ENCODE measurements around the gene P2RX3. TPM values are rescaled to one million over a fixed set of nuclear protein-coding genes. Genes with fewer than 3 reads are reported as not detected.

P2RX3 gene
- total and polyA plus RNA-seq, 2 of the 8 experiments (the other 6 are each of a cell fraction or from before 2014, with no cell fraction given): 0.45 to 0.47 TPM

GRCh38 chr11:57347336-57347735, 9.2 kb downstream of the P2RX3 start:
- no peaks in the 10 kb centered on the region for H4K20me1 ChIP-seq (replicated peaks in 1 of 2; ENCODE audit: control insufficient read depth in 1 of 2, insufficient read depth in 2 of 2, low read length in 2 of 2)
- H3K14ac ChIP-seq (ENCODE audit: insufficient read length): no peak overlapping the region
- H2AK5ac ChIP-seq (ENCODE audit: low read depth, low read length): peak overlapping the region; percentile 42; the same call in 1 of the 2 replicates
- 95% methylated on average over 9 of the region's 9 CpGs; no CpG with 5 or more reads in 1 of the 2 experiments for WGBS, 2 experiments (ENCODE audit: extremely low coverage in 1 of 2, insufficient coverage in 1 of 2, insufficient read length in 1 of 2, insufficient replicate concordance in 2 of 2, low coverage in 1 of 2, low lambda C conversion rate in 2 of 2, missing lambda C conversion rate in 1 of 2)
- H3K23ac ChIP-seq (ENCODE audit: insufficient read length): no peak overlapping the region
- ChIA-PET POLR2A (ENCODE audit: partially characterized antibody) (interaction anchor here (0.9 to 45.7 kb wide), 5 partner anchors 12 to 297 kb away, joined by 3 to 1279 read pairs (median 4); partner anchors contain the start of genes SSRP1 and TNKS1BP1), CTCF (ENCODE audit: partially characterized antibody) (interaction anchor here (0.8 to 6.3 kb wide), 12 partner anchors 9 to 199 kb away, joined by 3 to 49 read pairs (median 5); partner anchors contain the start of genes P2RX3 and RTN4RL2)
- no peak overlapping the region for H3K18ac ChIP-seq (ENCODE audit: extremely low read depth, low read length)
- H2BK5ac ChIP-seq (ENCODE audit: low read depth, low read length): no peak overlapping the region
- peaks cover 5 to 15% (median 8%) of the 10 kb centered on the region in 4 experiments; a peak in 6 of 7 replicates for H3K4me1 ChIP-seq (replicated peaks in 1 of 4; ENCODE audit: control insufficient read depth in 3 of 4, insufficient read depth in 4 of 4, low read length in 3 of 4)
- DNase-seq (ENCODE audit: low read depth in 1 of 2, low spot score in 2 of 2): no peak
- no peak overlapping the region for H3K4me2 ChIP-seq (ENCODE audit: insufficient read depth in 1 of 2, low read depth in 2 of 2, low read length in 2 of 2)
- peaks cover 0 to 6% (median 4%) of the 10 kb centered on the region in 4 experiments; a peak in 4 of 7 replicates for H3K27me3 ChIP-seq (replicated peaks in 1 of 4; ENCODE audit: control insufficient read depth in 3 of 4, extremely low read depth in 1 of 4, insufficient read depth in 3 of 4, low read length in 3 of 4)
- no peak overlapping the region for H4K91ac ChIP-seq (replicated peaks; ENCODE audit: insufficient read length, low read length)
- H2AFZ ChIP-seq (ENCODE audit: low read length): no peak overlapping the region
- no peak overlapping the region for H2BK15ac ChIP-seq (ENCODE audit: low read length)
- no peak overlapping the region for H3K9ac ChIP-seq (replicated peaks in 1 of 4; ENCODE audit: extremely low read depth in 1 of 4, low read depth in 3 of 4, low read length in 3 of 4)
- no peak overlapping the region for H3K4me3 ChIP-seq (ENCODE audit: extremely low read depth in 1 of 4, insufficient read depth in 2 of 4, low read depth in 3 of 4, low read length in 4 of 4)
- H3K23me2 ChIP-seq (ENCODE audit: low read depth, low read length): peaks cover 3% of the 10 kb centered on the region
- no peak overlapping the region for H2BK120ac ChIP-seq (replicated peaks; ENCODE audit: low read depth, low read length)
- H3K36me3 ChIP-seq (ENCODE audit: control insufficient read depth in 2 of 4, insufficient read depth in 4 of 4, low read length in 3 of 4): no peaks in the 10 kb centered on the region
- H3K79me1 ChIP-seq (ENCODE audit: low read depth, low read length): no peaks in the 10 kb centered on the region
- H3K27ac ChIP-seq (ENCODE audit: low read depth, low read length): no peak overlapping the region
- H4K5ac ChIP-seq (ENCODE audit: insufficient read length, low read depth, low read length): no peak overlapping the region
- H3K9me3 ChIP-seq (ENCODE audit: insufficient read depth in 2 of 2, low read depth in 1 of 2, low read length in 1 of 2): no peaks in the 10 kb centered on the region
- no peak overlapping the region for H3K4ac ChIP-seq (replicated peaks; ENCODE audit: insufficient read length, low read depth, low read length)
- no peak for FAIRE-seq
- H4K8ac ChIP-seq (ENCODE audit: extremely low read depth, insufficient read depth, low read length): no peak overlapping the region; the same call in 1 of the 2 replicates
- no peaks in the 10 kb centered on the region for H3K79me2 ChIP-seq (ENCODE audit: control insufficient read depth in 1 of 2, insufficient read depth in 2 of 2, low read length in 2 of 2)
- no peak overlapping the region for H2BK20ac ChIP-seq (ENCODE audit: low read length)
- H2BK12ac ChIP-seq (ENCODE audit: low read depth, low read length): no peak overlapping the region
- no peak overlapping the region for H3K56ac ChIP-seq (replicated peaks; ENCODE audit: insufficient read length, low read depth, low read length)
- TF ChIP-seq TAF7 (optimal IDR thresholded peaks at IDR 0.05; ENCODE audit: borderline replicate concordance, low read depth, low read length) (no peak), ATF3 (IDR thresholded peaks at IDR 0.05; ENCODE audit: insufficient read depth, low read depth, low read length) (no peak), SAP30 (IDR thresholded peaks at IDR 0.05; ENCODE audit: insufficient read depth, insufficient replicate concordance, low read length) (no peak), YY1 (IDR thresholded peaks at IDR 0.05; ENCODE audit: low read depth, low read length) (no peak), CTCF (IDR thresholded peaks at IDR 0.05; ENCODE audit: control extremely low read depth in 1 of 3, insufficient read depth in 1 of 3, low read depth in 1 of 3, low read length in 3 of 3) (no peak)

Data from H1 (cell line).